ENCODE results near the gene ACTR5. TPM values are rescaled to one million over a fixed set of nuclear protein-coding genes. Genes with fewer than 3 reads are reported as not detected.

Gene ACTR5
- total RNA-seq, 1 experiment from 2014 or later, result 12.9 TPM

GRCh38 chr20:38774167-38774566 is 25.9 kb downstream of the ACTR5 start:
- BruUV-seq (replicated peaks), result no TSS peak
- Mint-ChIP-seq H3K27me3 (ENCODE audit: unreplicated experiment) (no peaks in the 10 kb centered on the region), H3K27ac (ENCODE audit: unreplicated experiment) (no peak overlapping the region), H3K4me1 (ENCODE audit: low read depth, unreplicated experiment) (peaks cover under 1% of the 10 kb centered on the region), H3K9me3 (ENCODE audit: low read depth, unreplicated experiment) (no peaks in the 10 kb centered on the region), H3K4me3 (ENCODE audit: low read depth, unreplicated experiment) (no peak overlapping the region), H3K36me3 (ENCODE audit: insufficient read depth, unreplicated experiment) (peaks cover 26% of the 10 kb centered on the region)
- no peak for TF ChIP-seq CTCF (IDR thresholded peaks at IDR 0.05; ENCODE audit: unreplicated experiment)
- intact Hi-C loops (cut with micrococcal nuclease; ENCODE audit: unreplicated experiment), result no loop called here
- CTCF ChIA-PET, result no interaction called here
- no peak for DNase-seq

GRCh38 chr20:38776363-38776762 is 28.1 kb downstream of the ACTR5 start:
- peaks cover 21% of the 10 kb centered on the region for H3K36me3 Mint-ChIP-seq (ENCODE audit: insufficient read depth, unreplicated experiment)
- H3K4me3 Mint-ChIP-seq (ENCODE audit: low read depth, unreplicated experiment), result no peak overlapping the region
- no peaks in the 10 kb centered on the region for H3K9me3 Mint-ChIP-seq (ENCODE audit: low read depth, unreplicated experiment)
- peaks cover 12% of the 10 kb centered on the region for H3K4me1 Mint-ChIP-seq (ENCODE audit: low read depth, unreplicated experiment)
- no peaks in the 10 kb centered on the region for H3K27me3 Mint-ChIP-seq (ENCODE audit: unreplicated experiment)
- intact Hi-C loops (cut with micrococcal nuclease; ENCODE audit: unreplicated experiment), result no loop called here
- TF ChIP-seq CTCF (IDR thresholded peaks at IDR 0.05; ENCODE audit: unreplicated experiment), result no peak
- CTCF ChIA-PET, result no interaction called here
- no TSS peak for BruUV-seq (replicated peaks)
- no peak overlapping the region for H3K27ac Mint-ChIP-seq (ENCODE audit: unreplicated experiment)
- DNase-seq, result no peak

GRCh38 chr20:38779247-38780097 is 31.2 kb downstream of the ACTR5 start:
- CTCF ChIA-PET, result interaction anchor here (0.6 to 0.7 kb wide), 3 partner anchors 9 to 182 kb away, joined by 4 to 6 read pairs (median 4); partner anchors contain the start of gene DHX35
- no TSS peak for BruUV-seq (replicated peaks)
- Mint-ChIP-seq H3K36me3 (ENCODE audit: insufficient read depth, unreplicated experiment) (peaks cover 7% of the 10 kb centered on the region), H3K27me3 (ENCODE audit: unreplicated experiment) (no peaks in the 10 kb centered on the region), H3K4me1 (ENCODE audit: low read depth, unreplicated experiment) (peaks cover 12% of the 10 kb centered on the region), H3K4me3 (ENCODE audit: low read depth, unreplicated experiment) (peak overlapping the region; percentile 62), H3K9me3 (ENCODE audit: low read depth, unreplicated experiment) (no peaks in the 10 kb centered on the region), H3K27ac (ENCODE audit: unreplicated experiment) (peak overlapping the region; percentile 78)
- intact Hi-C loops (cut with micrococcal nuclease; ENCODE audit: unreplicated experiment), result no loop called here
- TF ChIP-seq CTCF (IDR thresholded peaks at IDR 0.05; ENCODE audit: unreplicated experiment), result no peak
- DNase-seq, result peak; percentile 65

- H3K36me3 Mint-ChIP-seq (ENCODE audit: insufficient read depth, unreplicated experiment), result peaks cover 5% of the 10 kb centered on the region
- no peak for TF ChIP-seq CTCF (IDR thresholded peaks at IDR 0.05; ENCODE audit: unreplicated experiment)
- H3K27me3 Mint-ChIP-seq (ENCODE audit: unreplicated experiment), result no peaks in the 10 kb centered on the region
- H3K4me1 Mint-ChIP-seq (ENCODE audit: low read depth, unreplicated experiment), result peaks cover 12% of the 10 kb centered on the region
- no peak for DNase-seq
- H3K9me3 Mint-ChIP-seq (ENCODE audit: low read depth, unreplicated experiment), result no peaks in the 10 kb centered on the region
- no peak overlapping the region for H3K4me3 Mint-ChIP-seq (ENCODE audit: low read depth, unreplicated experiment)
- H3K27ac Mint-ChIP-seq (ENCODE audit: unreplicated experiment), result no peak overlapping the region
- no TSS peak for BruUV-seq (replicated peaks)
- CTCF ChIA-PET, result no interaction called here
- intact Hi-C loops (cut with micrococcal nuclease; ENCODE audit: unreplicated experiment), result no loop called here
These were observed 34.0 kb downstream of the ACTR5 start for GRCh38 chr20:38782275-38782674.
